GM12865 (cell line): ENCODE data around the gene PPM1H.

Source experiments
- DNase-seq: peaks from one replicate; pipeline ENCODE4 v3.0.0; 2010; ENCODE audit warnings: low read depth
- H3K4me3 ChIP-seq: 2 replicates; pipeline ENCODE4 v1.5.1; 2011; ENCODE audit warnings: mild to moderate bottlenecking, low read depth, low read length, control low read depth
- CTCF ChIP-seq: IDR thresholded peaks from 2 replicates; pipeline ENCODE4 v1.5.1; 2011; ENCODE audit warnings: low read length, control low read depth, low read depth, inconsistent platforms; ENCODE audit not compliant: insufficient read depth; ENCODE audit errors: missing control alignments

The PPM1H gene

GRCh38 chr12:62854024-62854423 lies 80.9 kb downstream of the PPM1H start:
- no peak for DNase-seq
- no peak overlapping the region for H3K4me3 ChIP-seq
- no peak for TF ChIP-seq CTCF

- DNase-seq: no peak
- TF ChIP-seq CTCF: no peak
- no peak overlapping the region for H3K4me3 ChIP-seq
Measured at GRCh38 chr12:62849398-62849797, 85.6 kb downstream of the PPM1H start.

- peak; percentile 56 for DNase-seq
- no peak for TF ChIP-seq CTCF
Measured at GRCh38 chr12:62848418-62848817, 86.5 kb downstream of the PPM1H start.

GRCh38 chr12:62847709-62848108 lies 87.2 kb downstream of the PPM1H start:
- DNase-seq: no peak
- no peak overlapping the region for H3K4me3 ChIP-seq
- no peak for TF ChIP-seq CTCF

More at GRCh38 chr12:62848418-62848817, 86.5 kb downstream of the PPM1H start:
- no peak overlapping the region for H3K4me3 ChIP-seq

- DNase-seq: no peak
- no peak for TF ChIP-seq CTCF
- no peak overlapping the region for H3K4me3 ChIP-seq
Measured at GRCh38 chr12:62846491-62846890, 88.5 kb downstream of the PPM1H start.

- DNase-seq: no peak
- no peak for TF ChIP-seq CTCF
- no peak overlapping the region for H3K4me3 ChIP-seq
Measured at GRCh38 chr12:62844915-62845314, 90.0 kb downstream of the PPM1H start.

GRCh38 chr12:62843716-62844115 lies 91.2 kb downstream of the PPM1H start:
- no peak for TF ChIP-seq CTCF
- H3K4me3 ChIP-seq: no peak overlapping the region
- no peak for DNase-seq
